ENCODE measurements around the gene EBI3. TPM values are rescaled to one million over a fixed set of nuclear protein-coding genes. Genes with fewer than 3 reads are reported as not detected.
"Not testable (repeated sequence)": the region's sequence is repeated elsewhere in the genome, so short reads cannot be mapped to it uniquely, and the experiment has no call there.

EBI3 gene
- total RNA-seq, 1 experiment from 2014 or later: 6.4 TPM

DNA sequence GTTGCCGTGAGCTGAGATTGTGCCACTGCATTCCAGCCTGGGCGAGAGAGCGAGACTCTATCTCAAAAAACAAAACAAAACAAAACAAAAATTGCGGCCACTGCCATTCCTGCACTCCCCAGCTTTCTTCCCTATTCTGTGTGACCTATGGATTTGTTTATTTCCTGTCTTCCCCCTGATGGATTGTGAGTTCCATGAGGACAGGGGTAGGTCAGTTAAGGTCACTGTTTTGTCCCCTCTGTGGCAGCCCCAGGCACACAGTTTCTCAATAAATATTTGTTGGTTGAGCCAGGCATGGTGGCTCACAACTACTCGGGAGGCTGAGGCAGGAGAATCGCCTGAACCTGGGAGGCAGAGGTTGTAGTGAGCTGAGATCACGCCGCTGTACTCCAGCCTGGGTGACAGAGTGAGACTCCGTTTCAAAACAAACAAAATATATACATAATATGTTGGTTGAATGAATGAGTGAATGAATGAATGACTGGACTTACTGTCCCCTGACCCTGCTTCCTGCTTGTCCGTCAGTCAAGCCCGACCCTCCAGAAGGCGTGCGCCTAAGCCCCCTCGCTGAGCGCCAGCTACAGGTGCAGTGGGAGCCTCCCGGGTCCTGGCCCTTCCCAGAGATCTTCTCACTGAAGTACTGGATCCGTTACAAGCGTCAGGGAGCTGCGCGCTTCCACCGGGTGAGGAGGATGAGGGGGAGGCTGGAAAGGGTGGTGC lies 5.0 kb downstream of the EBI3 start:
- DNase-seq (ENCODE audit: low spot score): no peak

DNA sequence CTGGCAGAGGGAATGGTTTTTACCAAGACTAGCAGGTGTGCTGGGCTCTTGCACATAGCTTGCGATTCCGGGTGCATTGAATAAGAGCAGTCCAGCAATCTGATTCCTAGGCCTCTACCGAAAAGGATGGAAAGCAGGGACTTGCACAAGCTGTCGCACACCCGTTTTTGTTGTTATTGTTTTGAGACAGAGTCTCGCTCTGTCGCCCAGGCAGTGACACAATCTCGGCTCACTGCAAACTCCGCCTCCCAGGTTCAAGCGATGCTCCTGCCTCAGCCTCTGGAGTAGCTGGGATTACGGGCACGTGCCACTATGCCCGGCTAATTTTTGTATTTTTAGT lies 5.5 kb downstream of the EBI3 start:
- DNase-seq (ENCODE audit: low spot score): no peak

DNA sequence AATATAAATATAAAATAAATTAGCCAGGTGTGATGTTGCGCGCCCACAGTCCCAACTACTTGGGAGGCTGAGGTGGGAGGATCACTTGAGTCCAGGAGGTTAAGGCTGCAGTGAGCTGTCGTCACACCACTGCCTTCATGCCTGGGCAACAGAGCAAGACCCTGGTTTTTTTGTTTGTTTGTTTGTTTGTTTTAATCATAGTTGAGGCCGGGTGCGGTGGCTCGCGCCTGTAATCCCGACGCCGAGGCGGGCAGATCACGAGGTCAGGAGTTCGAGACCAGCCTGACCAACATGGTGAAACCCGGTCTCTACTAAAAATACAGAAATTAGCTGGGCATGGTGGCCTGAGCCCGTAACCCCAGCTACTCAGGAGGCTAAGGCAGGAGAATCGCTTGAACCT lies 8.2 kb downstream of the EBI3 start:
- DNase-seq (ENCODE audit: low spot score): not testable (repeated sequence)

DNA sequence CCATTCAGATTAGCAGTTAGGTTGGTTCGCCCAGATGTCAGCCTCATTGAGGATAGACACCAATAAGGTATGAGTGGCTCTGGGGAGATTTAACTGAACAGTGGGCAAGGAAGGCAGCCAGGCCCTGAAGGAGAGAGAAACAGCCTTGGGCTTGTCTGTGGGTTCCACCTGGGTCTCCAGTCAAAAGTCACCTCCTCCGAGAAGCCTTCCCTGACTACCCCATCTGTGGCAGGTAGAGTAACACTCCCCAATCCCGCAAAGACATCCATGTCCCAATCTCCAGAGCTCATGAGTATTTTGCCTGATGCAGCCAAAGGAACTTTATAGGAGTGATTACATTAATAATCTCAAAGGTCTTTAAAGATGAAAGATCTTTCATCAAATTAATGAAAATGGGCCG lies 9.5 kb downstream of the EBI3 start:
- DNase-seq (ENCODE audit: low spot score): no peak

DNA sequence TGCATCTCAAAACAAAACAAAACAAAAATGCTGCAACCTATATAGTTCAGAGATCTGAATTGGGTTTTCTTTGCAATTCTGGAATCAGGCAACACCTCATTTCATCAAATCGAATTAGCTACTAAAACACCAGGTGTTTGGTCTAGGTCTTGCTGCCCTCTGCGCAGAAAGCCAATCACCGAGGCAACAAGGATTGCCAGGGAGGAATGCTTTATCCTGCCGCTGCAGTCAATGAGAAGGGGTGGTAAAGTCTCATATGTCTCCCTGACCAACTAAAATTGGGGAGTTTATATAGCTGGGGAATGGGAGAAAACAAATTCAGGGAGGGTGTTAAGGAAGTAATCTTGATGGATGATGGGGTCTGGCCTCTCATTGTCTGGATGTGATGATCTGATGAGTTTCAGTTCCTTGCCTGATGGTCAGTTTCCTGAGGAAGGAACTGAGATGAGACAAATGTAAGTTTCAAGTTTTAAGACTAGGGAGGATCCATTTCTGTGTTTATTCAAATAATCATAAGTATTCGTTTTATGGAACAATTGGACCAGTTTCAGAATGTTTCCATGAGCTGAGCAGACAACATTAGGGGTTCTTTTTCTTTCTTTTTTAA lies 12.6 kb downstream of the EBI3 start:
- no peak for DNase-seq (ENCODE audit: low spot score)

- DNase-seq (ENCODE audit: low spot score): not testable (repeated sequence)
These were observed 16.6 kb downstream of the EBI3 start for GRCh38 chr19:4245938-4246337.

DNA sequence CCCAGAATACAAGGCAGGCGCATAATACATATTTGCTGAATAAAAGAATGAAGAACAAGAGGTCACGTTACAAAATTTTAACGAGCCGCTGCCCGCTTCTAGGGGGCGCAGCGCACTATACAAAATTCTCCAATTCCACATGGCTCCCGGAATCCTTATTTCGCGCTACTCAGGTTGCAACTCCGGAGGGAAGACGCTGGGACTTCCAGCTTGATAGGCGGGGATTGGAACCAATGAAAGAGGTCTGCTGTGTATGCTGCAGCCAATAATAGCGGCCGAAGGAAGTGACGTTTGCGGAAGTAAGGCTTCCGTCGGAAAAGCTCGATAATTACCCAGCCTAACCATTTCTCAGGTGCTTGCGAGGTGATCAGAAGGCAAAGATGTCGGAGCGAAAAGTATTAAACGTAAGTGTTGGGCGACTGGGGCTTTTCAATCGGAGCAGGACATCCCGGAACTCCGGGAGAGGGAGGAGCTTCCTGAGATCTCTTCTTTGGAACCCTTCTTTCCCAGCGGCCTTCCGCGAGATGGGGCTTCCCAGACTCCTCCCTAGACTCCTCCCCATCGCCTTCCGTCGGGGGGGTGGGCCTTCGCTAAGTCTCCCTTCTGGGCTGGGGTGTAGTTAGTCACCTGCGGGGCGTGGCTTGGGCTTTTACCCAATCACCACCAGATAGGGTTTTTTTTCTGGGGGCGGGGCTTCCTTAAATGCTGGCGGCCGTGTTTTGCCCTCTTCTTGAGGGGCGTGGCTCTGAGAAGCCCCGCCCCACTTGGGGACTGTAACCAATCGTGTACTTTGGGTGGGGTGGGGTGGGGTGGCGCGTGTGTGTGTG lies 17.7 kb downstream of the EBI3 start, which contains the start of gene YJU2:
TSS of gene YJU2 (plus strand) at position 314 of the 827 bp plus-strand sequence. CDS start at position 381, 67 bp downstream.
- DNase-seq (ENCODE audit: low spot score): peak; percentile 100

DNA sequence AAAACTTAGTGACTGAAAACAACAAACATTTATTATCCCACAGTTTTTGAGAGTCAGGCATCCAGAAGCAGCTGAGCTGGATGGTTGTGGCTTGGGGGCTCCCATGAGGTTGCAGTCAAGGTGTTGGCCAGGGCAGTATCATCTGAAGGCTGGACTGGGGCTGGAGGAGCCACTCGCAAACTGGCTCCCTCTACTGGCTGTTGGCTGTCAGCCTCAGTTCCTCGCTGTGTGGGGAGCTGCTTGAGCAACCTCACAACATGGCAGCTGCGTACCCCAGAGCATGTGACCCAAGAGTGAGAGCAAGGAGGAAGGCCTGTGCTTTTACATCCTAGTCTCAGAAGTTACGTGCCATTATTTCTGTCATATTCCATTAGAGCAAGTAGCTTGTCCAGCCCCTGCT lies 27.2 kb downstream of the EBI3 start:
- no peak for DNase-seq (ENCODE audit: low spot score)

- no peak for DNase-seq (ENCODE audit: low spot score)
These were observed 27.7 kb downstream of the EBI3 start for GRCh38 chr19:4257025-4257424.

DNA sequence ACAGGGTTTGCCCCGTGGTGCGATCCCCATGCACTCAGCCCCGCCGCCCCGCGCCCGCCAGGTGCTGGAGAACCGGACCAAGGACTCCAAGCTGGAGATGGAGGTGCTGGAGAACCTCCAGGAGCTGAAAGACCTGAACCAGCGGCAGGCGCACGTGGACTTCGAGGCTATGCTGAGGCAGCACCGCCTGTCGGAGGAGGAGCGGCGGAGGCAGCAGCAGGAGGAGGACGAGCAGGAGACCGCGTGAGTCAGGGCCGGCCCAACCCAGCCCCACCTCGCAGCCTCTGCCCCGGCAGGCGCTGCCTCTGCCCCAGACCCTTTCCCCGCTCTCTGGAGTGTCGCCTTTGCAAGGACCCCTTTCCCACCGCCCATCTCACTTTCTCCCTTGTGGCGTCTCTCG lies 28.9 kb downstream of the EBI3 start:
- DNase-seq (ENCODE audit: low spot score): no peak

DNA sequence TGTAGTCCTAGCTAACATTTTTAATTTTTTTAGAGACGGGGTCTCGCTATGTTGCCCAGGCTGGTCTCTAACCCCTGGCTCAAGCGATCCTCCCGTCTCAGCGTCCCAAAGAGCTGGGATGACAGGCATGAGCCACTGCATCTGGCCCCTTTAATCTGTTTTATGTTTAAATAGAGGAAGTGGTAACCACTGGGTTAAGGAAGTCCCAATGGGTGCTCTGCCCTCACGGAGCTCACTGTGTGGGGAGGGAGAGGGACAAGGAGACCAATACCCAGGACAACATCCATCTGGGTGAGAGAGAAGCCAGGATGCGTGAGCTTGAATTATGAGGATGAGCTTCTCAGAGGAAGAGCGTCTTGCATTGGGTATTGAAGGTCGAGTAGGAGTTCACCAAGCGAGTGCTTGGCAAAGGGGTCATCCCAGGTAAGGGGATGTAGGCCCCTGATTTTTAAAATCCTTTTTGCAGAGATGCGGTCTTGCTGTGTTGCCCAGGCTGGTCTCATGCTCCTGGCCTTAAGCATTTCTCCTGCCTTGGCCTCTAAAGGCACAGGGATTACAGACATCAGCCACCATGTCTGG lies 31.4 kb downstream of the EBI3 start:
- no peak for DNase-seq (ENCODE audit: low spot score)

- DNase-seq (ENCODE audit: low spot score): no peak
These were observed 35.5 kb downstream of the EBI3 start for GRCh38 chr19:4264812-4265211.

DNA sequence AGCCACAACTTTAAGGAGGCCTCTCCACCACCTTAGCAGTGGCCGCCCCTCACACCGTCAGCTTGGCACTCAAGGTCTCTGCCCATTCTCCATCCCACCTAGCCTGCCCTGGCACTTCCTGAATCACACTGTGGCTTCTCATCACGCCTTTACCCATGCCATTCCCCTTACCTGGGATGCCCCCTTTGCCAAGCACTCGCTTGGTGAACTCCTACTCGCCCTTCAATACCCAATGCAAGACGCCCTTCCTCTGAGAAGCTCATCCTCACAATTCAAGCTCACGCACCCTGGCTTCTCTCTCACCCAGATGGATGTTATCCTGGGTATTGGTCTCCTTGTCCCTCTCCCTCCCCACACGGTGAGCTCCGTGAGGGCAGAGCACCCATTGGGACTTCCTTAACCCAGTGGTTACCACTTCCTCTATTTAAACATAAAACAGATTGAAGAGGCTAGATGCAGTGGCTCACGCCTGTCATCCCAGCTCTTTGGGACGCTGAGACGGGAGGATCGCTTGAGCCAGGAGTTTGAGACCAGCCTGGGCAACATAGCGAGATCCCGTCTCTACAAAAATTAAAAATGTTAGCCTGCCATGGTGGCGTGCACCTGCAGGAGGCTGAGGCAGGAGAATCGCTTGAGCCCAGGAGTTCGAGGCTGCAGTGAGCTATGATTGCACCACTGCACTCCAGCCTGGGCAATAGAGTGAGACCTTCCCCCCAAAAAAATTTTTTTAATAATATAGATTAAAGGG lies 37.1 kb downstream of the EBI3 start:
- no peak for DNase-seq (ENCODE audit: low spot score)

DNA sequence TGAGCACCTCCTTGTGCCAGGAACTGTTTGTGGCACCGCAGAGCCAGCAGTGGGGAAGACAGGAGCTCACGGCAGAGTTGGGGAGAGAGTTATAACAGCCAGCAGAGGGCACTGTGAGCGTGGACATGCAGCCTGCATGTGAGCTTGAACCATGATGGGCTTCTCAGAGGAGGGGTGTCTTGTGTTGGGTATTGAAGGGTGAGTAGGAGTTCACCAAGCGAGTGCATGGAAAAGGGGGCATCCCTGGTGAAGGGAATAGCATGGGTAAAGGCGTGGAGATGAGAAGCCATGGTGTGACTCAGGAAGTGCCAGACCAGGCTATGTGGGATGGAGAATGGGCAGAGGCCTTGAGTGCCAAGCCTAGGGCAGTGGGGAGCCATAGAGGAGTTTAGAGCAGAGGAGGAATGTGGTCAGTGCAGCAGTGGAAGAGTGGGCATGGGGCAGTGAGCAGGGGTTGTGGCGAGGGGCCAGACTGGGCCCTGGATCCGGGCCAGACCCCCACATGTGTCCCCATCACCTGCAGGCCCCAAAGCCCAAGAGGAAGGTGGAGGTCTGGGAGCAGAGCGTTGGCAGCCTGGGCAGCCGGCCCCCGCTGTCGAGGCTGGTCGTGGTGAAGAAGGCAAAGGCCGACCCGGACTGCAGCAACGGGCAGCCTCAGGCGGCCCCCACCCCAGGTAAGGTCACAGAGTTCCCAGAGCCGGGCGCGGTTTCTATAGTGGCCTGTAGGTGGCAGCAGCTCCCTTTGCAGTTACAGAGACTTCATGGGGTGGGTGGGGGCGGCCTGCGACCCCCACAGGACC lies 38.0 kb downstream of the EBI3 start:
- DNase-seq (ENCODE audit: low spot score): peak; percentile 72

- DNase-seq (ENCODE audit: low spot score): no peak
These were observed 38.8 kb downstream of the EBI3 start for GRCh38 chr19:4267901-4268815.

DNA sequence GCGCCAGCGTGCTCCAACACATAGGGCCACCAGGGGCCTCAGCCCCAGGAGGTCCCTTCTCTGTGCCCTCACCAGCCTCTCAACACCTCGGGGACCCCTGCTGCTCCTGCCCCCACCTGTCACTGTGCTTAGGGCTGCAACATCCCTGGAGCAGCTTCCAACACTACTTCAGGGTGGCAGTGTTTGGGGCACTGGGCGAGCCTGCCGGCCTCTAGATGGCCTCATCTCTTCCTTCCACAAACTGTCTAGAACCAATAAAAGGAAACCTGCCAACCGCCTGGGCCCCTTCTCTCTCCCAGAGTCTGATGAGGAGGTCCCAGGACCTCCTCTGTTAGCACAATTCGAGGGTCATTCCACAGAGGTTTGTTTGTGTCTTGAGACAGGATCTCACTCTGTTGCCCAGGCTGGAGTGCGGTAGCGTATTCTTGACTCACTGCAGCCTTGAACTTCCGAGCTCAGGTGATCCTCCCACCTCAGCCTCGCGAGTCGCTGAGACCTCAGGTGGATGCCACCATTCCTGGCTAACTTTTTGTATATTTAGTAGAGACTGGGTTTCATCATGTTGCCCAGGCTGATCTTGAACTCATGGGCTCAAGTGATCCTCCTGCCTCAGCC lies 39.6 kb downstream of the EBI3 start:
- no peak for DNase-seq (ENCODE audit: low spot score)

DNA sequence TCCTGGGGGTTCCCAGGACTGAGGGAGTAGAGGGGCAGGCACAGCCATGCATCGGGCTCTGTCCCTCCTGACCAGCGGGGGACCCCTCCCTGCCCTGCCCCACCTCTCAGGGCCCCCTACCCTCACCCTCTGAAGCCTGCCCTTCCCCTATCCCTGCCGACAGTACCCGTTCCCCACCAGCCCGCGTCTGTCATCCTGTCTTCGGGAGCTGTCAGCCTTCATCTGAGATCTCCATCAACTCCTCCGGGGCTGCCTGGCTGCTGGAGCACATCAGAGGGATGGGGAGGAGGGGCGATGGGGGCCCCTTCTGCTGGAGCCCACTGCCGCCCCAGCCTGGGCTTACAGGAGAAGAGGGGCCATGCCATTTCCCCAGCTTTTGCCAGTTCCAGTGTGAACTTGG lies 43.6 kb downstream of the EBI3 start:
- no peak for DNase-seq (ENCODE audit: low spot score)

GRCh38 chr19:4274321-4274686 lies 45.0 kb downstream of the EBI3 start:
- DNase-seq (ENCODE audit: low spot score): not testable (repeated sequence)

DNA sequence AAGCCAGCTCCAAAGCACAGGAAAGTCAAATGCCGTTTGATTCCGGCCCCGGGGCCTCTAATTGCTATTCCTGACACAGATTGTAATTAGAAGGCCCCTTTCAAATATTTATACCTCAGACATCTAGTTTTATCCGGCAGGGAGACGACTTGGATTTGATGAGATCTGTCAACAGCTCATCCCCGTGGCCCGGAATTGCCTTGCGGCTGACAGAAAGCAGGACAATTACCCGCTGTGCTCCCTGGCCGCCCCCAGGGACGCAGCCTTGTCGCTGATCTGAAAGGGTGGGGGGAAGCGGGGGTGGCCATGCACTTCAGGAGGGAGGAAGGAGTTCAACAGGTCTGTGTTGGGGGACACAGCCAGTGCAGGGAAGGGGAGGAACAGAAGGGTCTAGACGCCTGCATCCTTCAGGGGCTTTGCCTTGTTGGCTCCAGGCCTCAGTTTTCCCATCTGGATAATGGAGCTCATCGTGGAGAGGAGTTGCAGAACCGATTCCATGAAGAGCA lies 47.9 kb downstream of the EBI3 start:
- no peak for DNase-seq (ENCODE audit: low spot score)
